ENCODE data around the gene CDHR5. TPM values are rescaled to one million over a fixed set of nuclear protein-coding genes. Genes with fewer than 3 reads are reported as not detected.

CDHR5 gene
- total RNA-seq, 4 donors from 2014 or later: not detected

DNA sequence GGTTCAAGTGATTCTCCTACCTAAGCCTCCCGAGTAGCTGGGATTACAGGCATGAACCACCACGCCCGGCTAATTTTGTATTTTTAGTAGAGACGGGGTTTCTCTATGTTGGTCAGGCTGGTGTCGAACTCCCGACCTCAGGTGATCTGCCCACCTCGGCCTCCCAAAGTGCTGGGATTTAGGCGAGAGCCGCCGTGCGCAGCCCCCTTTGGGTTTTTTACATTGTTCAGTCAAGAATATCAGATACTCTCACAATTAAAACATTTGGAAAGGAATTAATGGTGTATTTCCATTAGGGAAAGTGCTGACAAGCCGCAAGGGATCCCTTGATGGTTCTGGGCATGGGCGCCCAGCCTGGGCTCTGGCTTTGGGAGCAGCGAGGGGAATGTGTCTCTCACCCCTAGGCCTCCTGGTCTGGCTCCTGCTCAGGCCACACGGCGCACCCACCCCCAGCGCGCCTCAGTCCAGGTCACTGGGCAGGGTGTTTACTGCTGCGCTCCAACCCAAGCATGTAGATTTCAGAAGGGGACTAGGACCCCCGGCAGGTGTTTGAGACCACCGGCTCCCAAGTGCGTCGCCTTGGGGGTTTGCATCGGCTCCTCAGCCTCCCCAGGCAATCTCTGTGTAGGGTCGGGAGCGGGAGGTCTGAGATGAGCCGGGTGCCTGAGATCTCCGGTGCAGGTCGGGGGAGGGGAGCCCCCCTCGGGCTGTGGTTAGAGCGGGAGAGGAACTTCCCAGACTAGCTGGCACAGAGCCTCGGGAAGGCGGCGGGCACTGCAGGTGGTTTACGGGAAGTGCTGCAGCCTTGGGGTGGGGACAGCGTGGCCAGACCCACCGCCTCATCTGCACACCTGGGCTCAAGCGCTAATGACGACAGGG, 8.2 kb downstream of the CDHR5 start:
- 79 to 83% methylated on average over 30 to 39 of the region's 39 CpGs for WGBS, 2 donors
- intact Hi-C loops (cut with DNase I; ENCODE audit: low total_unique reads): no loop called here
- no peak overlapping the region for H3K4me3 ChIP-seq (ENCODE audit: low read depth, poor library complexity, severe bottlenecking)
- DNase-seq (ENCODE audit: low spot score in 2 of 2): no peak
- TF ChIP-seq POLR2A (IDR thresholded peaks at IDR 0.05): no peak

DNA sequence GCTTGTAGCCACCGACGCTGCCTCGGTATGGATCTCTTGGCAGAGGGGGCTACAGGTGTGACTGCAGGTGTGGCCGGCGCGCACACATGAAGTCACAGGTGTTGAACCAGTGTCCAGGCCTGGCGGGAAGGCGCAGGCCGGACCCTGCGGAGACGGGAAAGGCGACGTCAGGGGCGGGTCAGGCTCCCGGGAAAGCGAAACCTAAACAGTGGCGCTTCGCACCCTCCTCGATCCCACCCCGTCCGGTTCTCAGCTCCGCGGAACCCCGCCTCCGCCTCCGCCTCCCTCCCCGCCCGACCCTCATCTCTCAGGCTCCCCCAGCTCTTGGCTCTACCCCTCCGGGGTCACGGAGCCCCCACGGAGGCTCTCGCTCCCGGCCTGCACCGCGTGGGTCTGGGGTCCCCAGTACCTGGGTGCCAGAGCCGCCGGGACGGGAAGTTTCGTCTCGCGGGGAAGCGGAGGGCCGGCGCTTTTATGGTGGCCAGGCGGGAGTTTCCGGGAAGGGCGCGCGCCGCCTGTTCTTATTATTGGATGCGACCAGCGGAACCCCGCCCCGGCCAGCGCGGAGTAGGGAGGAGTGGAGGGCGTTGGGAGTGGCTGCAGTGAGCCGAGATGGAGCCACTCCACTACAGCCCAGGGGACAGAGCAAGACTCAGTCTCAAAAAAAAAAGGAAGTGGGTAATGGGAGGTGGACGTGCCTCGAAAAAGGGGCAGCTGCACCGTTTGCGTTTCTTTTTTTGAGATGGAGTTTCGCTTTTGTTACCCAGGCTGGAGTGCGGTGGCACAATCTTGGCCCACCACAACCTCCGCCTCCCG, 9.0 kb downstream of the CDHR5 start, which contains the start of gene IRF7:
Gene IRF7 (minus strand): TSS at position 447 of the 816 bp plus-strand sequence. CDS start 586 bp downstream, outside the sequence.
- peak within 1 kb of the TSS; percentile 49 for H3K4me3 ChIP-seq (ENCODE audit: low read depth, poor library complexity, severe bottlenecking)
- WGBS, 2 donors: 5 to 6% methylated on average over 40 to 49 of the region's 66 CpGs
- intact Hi-C loops (cut with DNase I; ENCODE audit: low total_unique reads): no loop called here
- TF ChIP-seq CTCF (IDR thresholded peaks at IDR 0.05) (no peak), POLR2A (IDR thresholded peaks at IDR 0.05) (peak in 1 of 2 donors; percentile 59)
- peak; percentile 94 to 99 for DNase-seq (ENCODE audit: low spot score in 2 of 2)

- peak in 1 of 2 donors; percentile 86 for DNase-seq (ENCODE audit: low spot score in 2 of 2)
- WGBS, 2 donors: 47 to 59% methylated on average over 32 to 43 of the region's 68 CpGs
These were observed 9.9 kb downstream of the CDHR5 start for GRCh38 chr11:614623-615503.

DNA sequence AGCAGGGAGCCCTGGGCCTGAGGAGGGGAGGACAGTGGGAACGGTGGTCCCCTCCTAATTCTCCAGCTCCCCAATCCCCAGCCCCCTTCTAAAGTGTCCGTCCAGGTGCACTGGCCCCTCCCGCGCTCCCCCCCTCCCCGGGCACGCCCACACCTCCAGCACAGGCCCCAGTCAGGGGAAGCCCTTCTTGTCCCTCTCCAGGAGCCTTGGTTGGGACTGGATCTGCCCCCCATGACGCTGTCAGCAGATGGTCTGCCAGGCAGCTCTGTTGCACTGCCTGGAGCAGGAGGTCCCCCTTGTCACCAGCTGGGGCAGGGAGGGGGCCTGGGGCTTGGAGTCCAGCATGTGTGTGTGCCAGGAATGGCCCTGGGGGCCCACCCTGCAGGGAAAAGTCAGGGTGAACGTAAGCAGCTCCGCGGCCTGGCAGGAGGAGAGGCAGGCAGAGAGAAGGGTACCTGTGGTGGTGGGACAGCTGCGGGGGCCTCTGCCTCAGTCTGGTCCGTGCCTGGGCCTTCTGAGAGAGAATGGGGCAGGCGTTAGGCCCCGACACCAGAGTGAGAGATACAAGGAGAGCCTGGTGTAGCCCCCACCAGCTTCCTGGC, 10.6 kb downstream of the CDHR5 start:
- TF ChIP-seq POLR2A (IDR thresholded peaks at IDR 0.05) (no peak), CTCF (IDR thresholded peaks at IDR 0.05) (no peak)
- WGBS, 2 donors: 54 to 58% methylated on average over 13 to 14 of the region's 14 CpGs
- intact Hi-C loops (cut with DNase I; ENCODE audit: low total_unique reads): no loop called here
- DNase-seq (ENCODE audit: low spot score in 2 of 2): peak in 1 of 2 donors; percentile 85
- H3K4me3 ChIP-seq (ENCODE audit: low read depth, poor library complexity, severe bottlenecking): no peak overlapping the region

More at GRCh38 chr11:614623-615503, 9.9 kb downstream of the CDHR5 start:
- intact Hi-C loops (cut with DNase I; ENCODE audit: low total_unique reads): no loop called here
- no peak for TF ChIP-seq POLR2A (IDR thresholded peaks at IDR 0.05)
- peak overlapping the region; percentile 49 for H3K4me3 ChIP-seq (ENCODE audit: low read depth, poor library complexity, severe bottlenecking)

- no peak overlapping the region for H3K4me3 ChIP-seq (ENCODE audit: low read depth, poor library complexity, severe bottlenecking)
- intact Hi-C loops (cut with DNase I; ENCODE audit: low total_unique reads): no loop called here
- TF ChIP-seq POLR2A (IDR thresholded peaks at IDR 0.05): no peak
- no peak for TF ChIP-seq CTCF (IDR thresholded peaks at IDR 0.05)
- WGBS, 2 donors: 43 to 56% methylated on average over 13 to 29 of the region's 36 CpGs
- DNase-seq (ENCODE audit: low spot score in 2 of 2): peak; percentile 65 to 95
These were observed 11.3 kb downstream of the CDHR5 start for GRCh38 chr11:613369-613968.

DNA sequence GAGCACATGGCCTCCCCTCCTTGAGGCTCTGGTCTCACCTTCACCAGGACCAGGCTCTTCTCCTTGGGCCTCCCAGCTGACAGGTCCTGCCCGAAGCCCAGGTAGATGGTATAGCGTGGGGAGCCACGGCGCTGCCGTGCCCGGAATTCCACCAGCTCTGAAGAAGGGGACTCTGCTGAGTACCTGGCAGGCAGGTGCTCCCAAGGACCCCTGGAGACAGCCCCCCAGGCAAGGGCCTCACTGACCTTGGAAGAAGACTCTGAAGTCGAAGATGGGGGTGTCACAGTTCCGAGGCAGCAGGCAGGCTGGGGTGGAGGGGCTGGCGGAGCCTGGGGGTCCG, 11.8 kb downstream of the CDHR5 start:
- no peak overlapping the region for H3K4me3 ChIP-seq (ENCODE audit: low read depth, poor library complexity, severe bottlenecking)
- DNase-seq (ENCODE audit: low spot score in 2 of 2): peak in 1 of 2 donors; percentile 87
- no peak for TF ChIP-seq CTCF (IDR thresholded peaks at IDR 0.05)
- TF ChIP-seq POLR2A (IDR thresholded peaks at IDR 0.05): no peak
- intact Hi-C loops (cut with DNase I; ENCODE audit: low total_unique reads): no loop called here
- WGBS, 2 donors: 100% methylated on average over 9 of the region's 10 CpGs; no CpG with 5 or more reads in 1 of the 2 donors
